IMR-90 (cell line): ENCODE measurements around the gene DUS2.

Source experiments
- BHLHE40 ChIP-seq: fragments of 150-350 bp; IDR thresholded peaks from 2 replicates; pipeline ENCODE4 v1.6.1; 2016; ENCODE audit warnings: mild to moderate bottlenecking, low read depth, low read length
- CTCF ChIP-seq: conservative IDR thresholded peaks from 2 replicates; pipeline ENCODE4 v1.5.1; 2012; ENCODE audit warnings: mild to moderate bottlenecking, low read depth, low read length, improper control_type of control experiment
- NFE2L2 ChIP-seq: fragments of 150-350 bp; IDR thresholded peaks from 2 replicates; pipeline ENCODE4 v1.6.1; 2016; ENCODE audit warnings: low read depth, mild to moderate bottlenecking, low read length
- RCOR1 ChIP-seq: IDR thresholded peaks from 2 replicates; pipeline ENCODE4 v1.6.1; 2012; ENCODE audit warnings: mild to moderate bottlenecking, low read length, improper control_type of control experiment; ENCODE audit not compliant: insufficient replicate concordance
- RFX5 ChIP-seq: IDR thresholded peaks from 2 replicates; pipeline ENCODE4 v1.8.0; 2012; ENCODE audit warnings: low read depth, mild to moderate bottlenecking, low read length, moderate library complexity
- USF2 ChIP-seq: fragments of 150-350 bp; IDR thresholded peaks from 2 replicates; pipeline ENCODE4 v1.6.1; 2017; ENCODE audit warnings: mild to moderate bottlenecking, antibody characterized with exemption, low read length, low read depth

- TF ChIP-seq NFE2L2: no peak
- TF ChIP-seq RFX5: no peak
- TF ChIP-seq RCOR1: no peak
- TF ChIP-seq CTCF: 0 out of 2 replicates have a peak, but pooled peaks have one; percentile 9
- no peak for TF ChIP-seq BHLHE40
- TF ChIP-seq USF2: no peak
These were observed 60.9 kb downstream of the DUS2 start for GRCh38 chr16:68083861-68084503.
